ENCODE measurements around the gene MTREX. TPM values are rescaled to one million over a fixed set of nuclear protein-coding genes. Genes with fewer than 3 reads are reported as not detected.

Gene MTREX
- total and polyA plus RNA-seq, 4 donors, result 10.0 to 43.8 (median 23.7) TPM

- H3K4me3 ChIP-seq (ENCODE audit: low read depth in 1 of 3, low read length in 3 of 3), result no peak overlapping the region
- no peak overlapping the region for H3K9ac ChIP-seq (ENCODE audit: low read depth in 1 of 2, low read length in 2 of 2)
- no peak for DNase-seq (ENCODE audit: low spot score)
- no peak overlapping the region for H3K27ac ChIP-seq (ENCODE audit: low read depth in 1 of 2, low read length in 2 of 2)
- H3K36me3 ChIP-seq (ENCODE audit: control insufficient read depth in 4 of 4, insufficient read depth in 3 of 4, low read depth in 1 of 4, low read length in 3 of 4), result peaks cover 0 to 13% (median 8%) of the 10 kb centered on the region in 4 donors
- H3K27me3 ChIP-seq (ENCODE audit: control insufficient read depth in 4 of 4, insufficient read depth in 4 of 4, low read length in 3 of 4), result no peaks in the 10 kb centered on the region
- TF ChIP-seq ATF3 (IDR thresholded peaks at IDR 0.05), result no peak
- no peak for TF ChIP-seq GABPA (IDR thresholded peaks at IDR 0.05 in 1 of 2, conservative IDR thresholded peaks at IDR 0.05 in 1 of 2)
- TF ChIP-seq EGR1 (IDR thresholded peaks at IDR 0.05; ENCODE audit: low read depth in 2 of 2), result no peak
- TF ChIP-seq NR2F2 (IDR thresholded peaks at IDR 0.05), result no peak
- TF ChIP-seq HNF4A (conservative IDR thresholded peaks at IDR 0.05), result no peak
- TF ChIP-seq SP1 (IDR thresholded peaks at IDR 0.05), result no peak
- no peak for TF ChIP-seq FOXA1 (IDR thresholded peaks at IDR 0.05)
- no peak for TF ChIP-seq RXRA (IDR thresholded peaks at IDR 0.05)
- no peak for TF ChIP-seq REST (IDR thresholded peaks at IDR 0.05)
- no peak for TF ChIP-seq HNF4G (IDR thresholded peaks at IDR 0.05)
- no peak for TF ChIP-seq FOXA2 (IDR thresholded peaks at IDR 0.05)
- 91% methylated on average over 1 of the region's 1 CpG for WGBS
- H3K4me1 ChIP-seq (ENCODE audit: control insufficient read depth in 4 of 4, insufficient read depth in 4 of 4, low read length in 3 of 4), result no peaks in the 10 kb centered on the region
- no peaks in the 10 kb centered on the region for H3K9me3 ChIP-seq (ENCODE audit: control insufficient read depth in 4 of 4, low read length in 3 of 4)
Observed at GRCh38 chr5:55333017-55333416, 25.2 kb downstream of the MTREX start.

- WGBS, result 99% methylated on average over 2 of the region's 2 CpGs
- H3K9ac ChIP-seq (ENCODE audit: low read depth in 1 of 2, low read length in 2 of 2), result no peak overlapping the region
Observed at GRCh38 chr5:55333811-55334210, 26.0 kb downstream of the MTREX start.

More at GRCh38 chr5:55333811-55334210, 26.0 kb downstream of the MTREX start:
- Histone ChIP-seq H3K27ac (ENCODE audit: low read depth in 1 of 2, low read length in 2 of 2) (no peak overlapping the region), H3K36me3 (ENCODE audit: control insufficient read depth in 4 of 4, insufficient read depth in 3 of 4, low read depth in 1 of 4, low read length in 3 of 4) (peaks cover 0 to 9% (median 5%) of the 10 kb centered on the region in 4 donors), H3K27me3 (ENCODE audit: control insufficient read depth in 4 of 4, insufficient read depth in 4 of 4, low read length in 3 of 4) (no peaks in the 10 kb centered on the region), H3K4me3 (ENCODE audit: low read depth in 1 of 3, low read length in 3 of 3) (no peak overlapping the region), H3K4me1 (ENCODE audit: control insufficient read depth in 4 of 4, insufficient read depth in 4 of 4, low read length in 3 of 4) (peaks cover 0 to 5% (median under 1%) of the 10 kb centered on the region in 4 donors), H3K9me3 (ENCODE audit: control insufficient read depth in 4 of 4, low read length in 3 of 4) (no peaks in the 10 kb centered on the region)
- TF ChIP-seq RXRA (IDR thresholded peaks at IDR 0.05) (no peak), MAX (IDR thresholded peaks at IDR 0.05) (no peak), TAF1 (conservative IDR thresholded peaks at IDR 0.05) (no peak), FOXA1 (IDR thresholded peaks at IDR 0.05) (no peak), HNF4A (conservative IDR thresholded peaks at IDR 0.05) (no peak), CTCF (IDR thresholded peaks at IDR 0.05; ENCODE audit: low read depth, low read length, missing input control) (no peak), YY1 (IDR thresholded peaks at IDR 0.05) (no peak), REST (IDR thresholded peaks at IDR 0.05) (no peak), JUND (IDR thresholded peaks at IDR 0.05) (no peak), RAD21 (IDR thresholded peaks at IDR 0.05) (no peak), FOXA2 (IDR thresholded peaks at IDR 0.05) (no peak), ATF3 (IDR thresholded peaks at IDR 0.05) (no peak), ZBTB33 (IDR thresholded peaks at IDR 0.05) (no peak), EGR1 (IDR thresholded peaks at IDR 0.05; ENCODE audit: low read depth in 2 of 2) (no peak), NR2F2 (IDR thresholded peaks at IDR 0.05) (no peak), HNF4G (IDR thresholded peaks at IDR 0.05) (no peak)
- DNase-seq (ENCODE audit: low spot score), result no peak

Measured in liver (tissue), 9 donors.